ENCODE measurements around the gene R3HDM2.
"Not testable (repeated sequence)": the region's sequence is repeated elsewhere in the genome, so short reads cannot be mapped to it uniquely, and the experiment has no call there.

Gene R3HDM2

GRCh38 chr12:57416039-57416996, 14.5 kb downstream of the R3HDM2 start:
- 93 to 95% methylated on average over 6 of the region's 8 CpGs for WGBS, 2 experiments (ENCODE audit: insufficient coverage in 2 of 2)
- Histone ChIP-seq H3K36me3 (ENCODE audit: control insufficient read depth, insufficient read depth, low read length) (peaks cover 3% of the 10 kb centered on the region), H3K4me1 (ENCODE audit: control insufficient read depth, insufficient read depth, low read length, poor library complexity, severe bottlenecking) (peaks cover 2% of the 10 kb centered on the region), H3K9me3 (ENCODE audit: control insufficient read depth, low read length) (no peaks in the 10 kb centered on the region), H3K27ac (ENCODE audit: low read depth, low read length, severe bottlenecking) (no peak overlapping the region), H3K4me3 (ENCODE audit: extremely low read depth, insufficient read depth, low read length, poor library complexity, severe bottlenecking) (no peak overlapping the region)

- no peak overlapping the region for H3K4me3 ChIP-seq (ENCODE audit: extremely low read depth, insufficient read depth, low read length, poor library complexity, severe bottlenecking)
- no peaks in the 10 kb centered on the region for H3K36me3 ChIP-seq (ENCODE audit: control insufficient read depth, insufficient read depth, low read length)
- WGBS, 2 experiments (ENCODE audit: insufficient coverage in 2 of 2), result 100% methylated on average over 1 of the region's 2 CpGs; no CpG with 5 or more reads in 1 of the 2 experiments
- peaks cover 2% of the 10 kb centered on the region for H3K4me1 ChIP-seq (ENCODE audit: control insufficient read depth, insufficient read depth, low read length, poor library complexity, severe bottlenecking)
- H3K9me3 ChIP-seq (ENCODE audit: control insufficient read depth, low read length), result no peaks in the 10 kb centered on the region
- H3K27ac ChIP-seq (ENCODE audit: low read depth, low read length, severe bottlenecking), result no peak overlapping the region
Observed at GRCh38 chr12:57415088-57415487, 15.8 kb downstream of the R3HDM2 start.

- H3K4me1 ChIP-seq (ENCODE audit: control insufficient read depth, insufficient read depth, low read length, poor library complexity, severe bottlenecking); H3K4me3 ChIP-seq (ENCODE audit: extremely low read depth, insufficient read depth, low read length, poor library complexity, severe bottlenecking); H3K36me3 ChIP-seq (ENCODE audit: control insufficient read depth, insufficient read depth, low read length); H3K9me3 ChIP-seq (ENCODE audit: control insufficient read depth, low read length); H3K27ac ChIP-seq (ENCODE audit: low read depth, low read length, severe bottlenecking): not testable (repeated sequence)
- WGBS, 2 experiments (ENCODE audit: insufficient coverage in 2 of 2), result 93 to 95% methylated on average over 3 to 4 of the region's 6 CpGs
Observed at GRCh38 chr12:57414160-57414559, 16.7 kb downstream of the R3HDM2 start.

- no peaks in the 10 kb centered on the region for H3K9me3 ChIP-seq (ENCODE audit: control insufficient read depth, low read length)
- H3K4me3 ChIP-seq (ENCODE audit: extremely low read depth, insufficient read depth, low read length, poor library complexity, severe bottlenecking), result no peak overlapping the region
- no peak overlapping the region for H3K27ac ChIP-seq (ENCODE audit: low read depth, low read length, severe bottlenecking)
- 97 to 98% methylated on average over 4 of the region's 4 CpGs for WGBS, 2 experiments (ENCODE audit: insufficient coverage in 2 of 2)
- H3K4me1 ChIP-seq (ENCODE audit: control insufficient read depth, insufficient read depth, low read length, poor library complexity, severe bottlenecking), result no peaks in the 10 kb centered on the region
- H3K36me3 ChIP-seq (ENCODE audit: control insufficient read depth, insufficient read depth, low read length), result no peaks in the 10 kb centered on the region
Observed at GRCh38 chr12:57410534-57410933, 20.3 kb downstream of the R3HDM2 start.

- H3K9me3 ChIP-seq (ENCODE audit: control insufficient read depth, low read length), result no peaks in the 10 kb centered on the region
- no peak overlapping the region for H3K27ac ChIP-seq (ENCODE audit: low read depth, low read length, severe bottlenecking)
- H3K4me1 ChIP-seq (ENCODE audit: control insufficient read depth, insufficient read depth, low read length, poor library complexity, severe bottlenecking), result no peaks in the 10 kb centered on the region
- WGBS, 2 experiments (ENCODE audit: insufficient coverage in 2 of 2), result 94 to 100% methylated on average over 1 to 2 of the region's 5 CpGs
- no peaks in the 10 kb centered on the region for H3K36me3 ChIP-seq (ENCODE audit: control insufficient read depth, insufficient read depth, low read length)
- no peak overlapping the region for H3K4me3 ChIP-seq (ENCODE audit: extremely low read depth, insufficient read depth, low read length, poor library complexity, severe bottlenecking)
Observed at GRCh38 chr12:57404966-57405640, 25.7 kb downstream of the R3HDM2 start.

GRCh38 chr12:57402156-57402555, 28.7 kb downstream of the R3HDM2 start:
- not testable (repeated sequence) for H3K4me1 ChIP-seq (ENCODE audit: control insufficient read depth, insufficient read depth, low read length, poor library complexity, severe bottlenecking); H3K9me3 ChIP-seq (ENCODE audit: control insufficient read depth, low read length); H3K36me3 ChIP-seq (ENCODE audit: control insufficient read depth, insufficient read depth, low read length); H3K4me3 ChIP-seq (ENCODE audit: extremely low read depth, insufficient read depth, low read length, poor library complexity, severe bottlenecking); H3K27ac ChIP-seq (ENCODE audit: low read depth, low read length, severe bottlenecking)
- WGBS, 2 experiments (ENCODE audit: insufficient coverage in 2 of 2), result 94 to 100% methylated on average over 2 to 3 of the region's 4 CpGs

- no peaks in the 10 kb centered on the region for H3K9me3 ChIP-seq (ENCODE audit: control insufficient read depth, low read length)
- H3K4me1 ChIP-seq (ENCODE audit: control insufficient read depth, insufficient read depth, low read length, poor library complexity, severe bottlenecking), result no peaks in the 10 kb centered on the region
- no peak overlapping the region for H3K4me3 ChIP-seq (ENCODE audit: extremely low read depth, insufficient read depth, low read length, poor library complexity, severe bottlenecking)
- H3K27ac ChIP-seq (ENCODE audit: low read depth, low read length, severe bottlenecking), result no peak overlapping the region
- 90 to 96% methylated on average over 4 to 5 of the region's 5 CpGs for WGBS, 2 experiments (ENCODE audit: insufficient coverage in 2 of 2)
- no peaks in the 10 kb centered on the region for H3K36me3 ChIP-seq (ENCODE audit: control insufficient read depth, insufficient read depth, low read length)
Observed at GRCh38 chr12:57401165-57401564, 29.7 kb downstream of the R3HDM2 start.

GRCh38 chr12:57399718-57400463, 31.0 kb downstream of the R3HDM2 start:
- not testable (repeated sequence) for H3K27ac ChIP-seq (ENCODE audit: low read depth, low read length, severe bottlenecking); H3K4me3 ChIP-seq (ENCODE audit: extremely low read depth, insufficient read depth, low read length, poor library complexity, severe bottlenecking); H3K4me1 ChIP-seq (ENCODE audit: control insufficient read depth, insufficient read depth, low read length, poor library complexity, severe bottlenecking); H3K9me3 ChIP-seq (ENCODE audit: control insufficient read depth, low read length)
- peaks cover 11% of the 10 kb centered on the region for H3K36me3 ChIP-seq (ENCODE audit: control insufficient read depth, insufficient read depth, low read length)
- WGBS, 2 experiments (ENCODE audit: insufficient coverage in 2 of 2), result 89 to 100% methylated on average over 2 of the region's 7 CpGs

- Histone ChIP-seq H3K4me1 (ENCODE audit: control insufficient read depth, insufficient read depth, low read length, poor library complexity, severe bottlenecking) (no peaks in the 10 kb centered on the region), H3K9me3 (ENCODE audit: control insufficient read depth, low read length) (no peaks in the 10 kb centered on the region), H3K4me3 (ENCODE audit: extremely low read depth, insufficient read depth, low read length, poor library complexity, severe bottlenecking) (no peak overlapping the region), H3K27ac (ENCODE audit: low read depth, low read length, severe bottlenecking) (no peak overlapping the region), H3K36me3 (ENCODE audit: control insufficient read depth, insufficient read depth, low read length) (peaks cover 21% of the 10 kb centered on the region)
- 100% methylated on average over 1 of the region's 2 CpGs; no CpG with 5 or more reads in 1 of the 2 experiments for WGBS, 2 experiments (ENCODE audit: insufficient coverage in 2 of 2)
Observed at GRCh38 chr12:57397441-57397840, 33.4 kb downstream of the R3HDM2 start.

GRCh38 chr12:57395121-57395520, 35.7 kb downstream of the R3HDM2 start:
- Histone ChIP-seq H3K36me3 (ENCODE audit: control insufficient read depth, insufficient read depth, low read length) (peaks cover 23% of the 10 kb centered on the region), H3K27ac (ENCODE audit: low read depth, low read length, severe bottlenecking) (no peak overlapping the region), H3K9me3 (ENCODE audit: control insufficient read depth, low read length) (no peaks in the 10 kb centered on the region), H3K4me3 (ENCODE audit: extremely low read depth, insufficient read depth, low read length, poor library complexity, severe bottlenecking) (no peak overlapping the region), H3K4me1 (ENCODE audit: control insufficient read depth, insufficient read depth, low read length, poor library complexity, severe bottlenecking) (peaks cover 3% of the 10 kb centered on the region)
- 92 to 95% methylated on average over 17 to 18 of the region's 18 CpGs for WGBS, 2 experiments (ENCODE audit: insufficient coverage in 2 of 2)
